ENCODE data around the gene TMEM225B.
A peak's percentile ranks its signal among the peaks of the same experiment; 100 is the strongest.
"Not testable (repeated sequence)": the region's sequence is repeated elsewhere in the genome, so short reads cannot be mapped to it uniquely, and the experiment has no call there.

Gene TMEM225B

DNA sequence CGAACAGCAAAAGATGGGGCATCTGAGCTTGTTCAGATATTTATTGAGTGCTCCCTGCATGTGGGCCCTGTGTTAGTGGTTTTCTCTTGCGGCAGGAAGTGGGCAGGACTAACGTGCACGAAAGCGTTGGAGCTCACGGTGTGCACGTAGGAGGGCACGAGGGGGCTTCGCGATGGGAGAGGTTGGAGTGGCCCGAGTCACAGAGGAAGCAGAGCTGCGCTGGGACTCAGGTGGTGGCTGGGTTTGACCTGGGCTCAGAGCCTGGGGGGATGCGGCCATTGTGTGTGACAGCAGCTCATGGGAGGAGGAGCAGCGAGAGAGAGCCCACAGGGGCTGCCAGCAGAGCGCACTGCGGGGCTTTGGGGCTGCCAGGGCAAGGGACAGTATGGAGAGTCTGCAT lies 26.4 kb downstream of the TMEM225B start:
- peak; percentile 38 for DNase-seq

DNA sequence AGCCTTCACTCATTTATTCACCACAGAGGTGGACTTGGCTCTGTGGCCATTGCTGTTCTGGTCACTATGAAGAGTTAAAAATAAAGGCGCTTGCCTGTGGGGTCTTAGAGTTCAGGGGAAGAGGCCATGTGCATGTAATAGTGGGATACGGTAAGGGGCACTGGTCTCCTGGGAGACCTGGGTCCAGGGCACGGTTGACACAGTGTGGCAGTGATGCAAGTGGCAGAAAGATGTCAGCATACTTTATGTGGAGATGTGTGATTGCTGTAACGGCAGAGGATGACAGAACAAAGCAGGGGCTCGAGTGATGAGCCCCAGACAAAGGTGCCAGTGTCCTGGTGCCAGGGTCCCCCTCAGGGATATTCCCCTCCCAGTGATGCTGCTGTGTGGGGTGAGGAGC lies 27.3 kb downstream of the TMEM225B start:
- DNase-seq: no peak

DNA sequence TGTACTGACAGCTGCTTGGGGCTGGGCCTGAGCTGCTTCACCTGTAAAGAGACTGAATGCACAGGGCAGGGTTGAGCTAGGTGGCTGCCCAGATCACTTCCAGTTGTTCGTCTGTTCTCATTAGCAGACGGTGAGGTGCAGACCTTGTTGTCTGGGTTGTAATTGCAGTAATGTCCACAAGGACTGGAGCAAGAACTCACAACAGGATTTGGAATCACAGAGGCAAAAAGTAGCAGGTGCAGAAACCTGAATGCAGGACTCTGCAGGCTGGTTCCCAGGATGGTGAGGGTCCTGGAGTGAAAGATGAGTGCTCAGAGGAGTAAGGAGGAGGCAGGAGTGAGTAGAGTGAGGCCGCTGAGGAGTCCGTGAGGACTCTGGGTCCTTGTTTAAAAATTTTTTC lies 27.9 kb downstream of the TMEM225B start:
- DNase-seq: no peak

DNA sequence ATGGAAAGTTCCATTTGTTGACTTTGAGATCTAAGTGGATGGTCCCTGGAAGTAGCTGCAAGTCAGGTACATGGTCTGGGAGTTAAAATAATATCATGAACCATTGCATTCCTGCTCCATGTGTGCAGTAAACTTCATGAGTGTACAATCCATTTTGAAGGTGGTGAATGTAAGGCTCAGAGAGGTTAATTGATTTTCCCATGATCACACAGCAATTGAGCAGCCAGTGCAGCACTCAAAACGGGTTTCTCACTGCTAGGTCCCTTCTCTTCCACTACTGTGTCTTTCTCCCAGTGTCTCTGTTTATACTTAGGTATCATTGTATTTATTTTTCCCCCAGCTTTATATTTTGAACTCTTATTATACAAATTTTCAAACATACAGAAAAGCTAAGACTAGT lies 28.6 kb downstream of the TMEM225B start:
- DNase-seq: no peak

DNA sequence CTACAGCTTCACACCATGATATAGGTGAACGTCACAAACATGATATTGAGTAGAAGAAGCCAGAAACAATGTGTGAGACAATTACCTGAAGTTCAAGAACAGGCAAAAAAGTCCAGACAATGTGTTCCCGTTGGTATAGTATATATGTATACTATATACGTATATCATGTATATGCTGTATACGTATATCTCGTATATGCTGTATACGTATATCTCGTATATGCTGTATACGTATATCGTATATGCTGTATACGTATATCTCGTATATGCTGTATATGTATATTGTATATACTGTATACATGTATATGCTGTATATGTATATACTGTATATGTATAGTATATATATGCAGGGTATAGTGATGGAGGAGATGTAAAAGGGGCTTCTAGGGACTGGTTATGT lies 29.4 kb downstream of the TMEM225B start:
- no peak for DNase-seq

DNA sequence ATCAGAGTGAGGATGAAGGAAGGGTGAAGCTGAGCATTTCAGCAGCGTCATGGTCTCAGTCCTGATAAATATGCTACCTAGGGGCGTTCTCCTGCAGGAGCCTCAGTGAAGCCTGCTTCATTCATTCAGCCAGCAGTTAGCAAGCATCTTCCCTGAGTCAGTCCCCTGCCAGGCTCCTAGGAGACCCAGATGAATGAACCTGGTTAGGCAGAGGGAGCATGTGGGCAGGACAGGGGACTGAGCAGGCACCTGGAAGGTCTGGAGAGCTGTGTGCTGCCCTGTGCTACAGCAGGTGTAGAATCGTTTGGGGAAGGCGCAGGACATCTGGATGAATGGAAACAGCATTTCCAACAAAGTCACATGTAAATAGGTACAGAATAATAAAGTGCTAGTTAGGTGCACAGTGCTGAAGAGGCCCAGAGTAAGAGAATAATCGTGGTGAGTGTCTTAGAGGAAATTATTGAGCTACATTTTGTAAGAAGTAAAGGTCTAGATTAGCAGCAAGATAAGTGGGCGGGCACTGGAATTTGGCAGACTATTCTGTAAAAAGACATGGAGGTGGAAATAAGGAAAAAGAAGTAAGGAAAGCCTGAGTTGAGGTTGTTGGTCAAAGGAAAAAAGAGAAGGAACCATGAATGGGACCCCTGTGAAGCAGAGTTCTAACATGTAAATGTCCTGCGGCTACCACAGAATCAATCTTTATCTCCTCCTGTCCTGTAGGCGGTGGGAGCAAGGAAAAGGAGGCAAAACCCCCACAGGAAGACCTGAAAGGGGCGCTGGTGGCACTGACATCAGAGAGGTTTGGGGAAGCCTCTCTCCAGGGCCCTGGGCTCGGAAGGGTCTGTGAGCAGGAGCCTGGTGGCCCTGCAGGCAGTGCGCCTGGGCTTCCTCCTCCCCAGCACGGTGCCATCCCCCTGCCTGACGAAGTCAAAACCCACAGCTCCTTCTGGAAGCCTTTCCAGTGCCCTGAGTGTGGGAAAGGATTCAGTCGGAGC lies 30.7 kb downstream of the TMEM225B start:
- no peak for DNase-seq

DNA sequence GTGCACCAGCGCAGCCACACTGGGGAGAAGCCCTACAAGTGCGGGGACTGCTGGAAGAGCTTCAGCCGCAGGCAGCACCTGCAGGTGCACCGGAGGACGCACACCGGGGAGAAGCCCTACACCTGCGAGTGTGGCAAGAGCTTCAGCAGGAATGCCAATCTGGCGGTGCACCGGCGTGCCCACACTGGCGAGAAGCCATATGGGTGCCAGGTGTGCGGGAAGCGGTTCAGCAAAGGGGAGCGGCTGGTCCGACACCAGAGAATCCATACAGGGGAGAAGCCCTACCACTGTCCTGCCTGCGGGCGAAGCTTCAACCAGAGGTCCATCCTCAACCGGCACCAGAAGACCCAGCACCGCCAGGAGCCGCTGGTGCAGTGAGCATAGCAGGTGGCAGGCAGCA lies 31.6 kb downstream of the TMEM225B start:
- DNase-seq: no peak

DNA sequence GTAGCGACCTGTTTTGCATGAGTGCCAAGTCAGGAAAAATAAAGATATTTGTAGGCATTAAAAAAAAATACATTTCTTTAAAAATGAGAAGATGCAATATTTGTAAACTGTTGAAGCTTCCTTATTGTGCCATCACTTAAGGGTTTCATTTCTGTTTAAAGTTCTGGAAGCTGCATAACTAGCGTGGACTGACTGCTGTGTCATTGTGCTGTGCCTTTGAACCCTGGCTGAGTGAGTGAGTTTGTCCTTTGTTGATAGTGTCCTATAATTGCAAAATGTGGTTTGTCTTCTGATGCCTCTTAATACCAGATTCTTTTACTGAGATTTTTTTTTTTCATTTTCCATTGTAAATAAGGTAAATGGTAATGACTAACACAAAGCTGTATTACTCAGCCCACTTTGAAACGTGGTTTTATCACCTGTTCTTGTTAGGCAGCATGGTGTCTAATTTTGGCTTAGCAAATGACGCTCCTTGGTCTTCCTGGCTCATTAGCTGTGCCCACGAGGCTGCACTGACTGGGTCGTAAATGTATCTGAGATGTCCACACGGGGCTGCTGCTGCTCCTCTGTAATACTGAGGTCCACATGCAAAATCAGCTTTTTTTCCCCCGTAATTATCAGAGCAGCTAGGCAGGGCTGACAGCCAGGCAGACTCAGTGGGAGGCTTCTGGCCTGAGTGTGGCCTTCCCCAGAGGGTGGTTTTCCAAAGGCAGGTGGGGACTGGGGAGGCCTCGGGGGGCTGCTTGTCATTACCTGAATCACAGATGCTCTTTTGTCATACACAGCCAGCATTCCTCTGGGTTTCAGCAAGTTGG lies 33.4 kb downstream of the TMEM225B start:
- no peak for DNase-seq

DNA sequence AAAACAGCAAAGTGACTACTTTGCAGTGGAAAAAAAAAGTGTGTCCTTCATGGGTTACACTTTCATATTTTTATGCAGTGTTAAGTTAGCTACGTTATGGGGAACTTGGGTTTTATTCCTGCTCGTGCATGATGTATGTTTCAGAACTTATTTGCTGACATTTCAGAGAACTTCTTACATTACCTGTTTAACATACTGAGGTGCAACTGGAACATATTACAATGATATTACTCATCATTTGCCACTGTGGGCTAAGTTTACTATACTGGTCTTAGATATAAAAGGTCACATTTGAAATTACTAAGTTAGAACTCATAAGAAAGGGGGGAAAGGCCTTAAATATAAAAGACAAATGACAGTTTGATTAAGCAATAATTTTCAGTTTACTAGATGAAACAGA lies 39.3 kb downstream of the TMEM225B start:
- not testable (repeated sequence) for DNase-seq

DNA sequence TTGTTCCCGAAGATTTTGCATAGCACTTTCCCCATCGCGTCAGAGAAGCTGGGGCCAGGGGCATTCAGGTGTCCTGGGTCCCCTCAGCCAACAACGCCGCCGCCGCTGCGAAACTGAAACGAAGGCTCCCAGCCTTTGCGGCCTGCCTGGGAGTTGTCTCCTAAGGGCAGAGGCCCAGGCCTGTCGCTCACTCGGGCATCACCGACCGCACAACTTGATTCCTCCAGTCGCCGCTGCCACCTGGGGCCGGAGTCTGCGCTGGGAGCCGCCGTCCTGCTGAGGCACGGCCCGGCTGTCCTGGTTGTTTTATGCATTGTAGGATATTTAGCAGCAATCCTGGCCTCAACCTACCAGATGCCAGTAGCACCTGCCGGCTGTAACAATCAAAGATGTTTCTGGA lies 40.7 kb downstream of the TMEM225B start:
- no peak for DNase-seq

DNA sequence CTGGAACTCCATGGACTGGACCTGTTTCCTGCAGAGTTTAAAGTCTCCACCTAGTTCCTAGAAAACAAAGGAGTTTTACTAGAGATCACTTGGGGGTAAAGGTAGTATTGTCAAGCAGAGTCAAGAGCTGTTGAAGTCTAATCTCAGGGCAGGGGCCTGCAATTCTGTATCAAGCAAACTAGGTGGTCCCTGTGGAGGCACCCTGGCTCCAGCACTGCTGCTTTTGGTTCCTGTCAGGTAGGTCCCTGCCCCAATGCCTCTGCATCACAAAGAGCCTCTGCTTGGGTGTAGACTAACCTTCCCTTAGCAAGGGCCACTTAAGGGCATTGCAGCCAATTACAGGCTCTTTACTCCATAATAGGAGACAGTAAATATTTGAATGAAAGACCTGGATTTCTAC lies 41.2 kb downstream of the TMEM225B start:
- DNase-seq: no peak

DNA sequence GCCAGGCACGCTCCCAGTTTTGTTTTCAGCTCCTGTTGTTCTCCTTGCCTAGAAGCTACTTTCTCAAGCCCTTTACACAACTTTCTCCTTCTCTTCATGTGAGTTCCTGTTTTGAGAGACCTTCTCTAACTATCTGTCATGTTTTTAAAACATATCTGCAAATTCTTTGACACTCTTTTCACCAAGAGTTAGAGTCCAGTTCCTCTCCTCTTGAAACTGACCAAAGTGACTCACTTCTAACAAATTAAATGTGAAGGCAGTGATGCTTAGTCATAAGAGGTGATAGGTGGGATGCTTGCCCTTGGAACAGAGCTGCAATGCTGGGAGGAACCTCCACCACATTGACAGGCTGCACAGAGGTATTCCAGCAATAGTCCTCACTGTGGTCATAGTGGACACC lies 44.0 kb downstream of the TMEM225B start:
- no peak for DNase-seq

DNA sequence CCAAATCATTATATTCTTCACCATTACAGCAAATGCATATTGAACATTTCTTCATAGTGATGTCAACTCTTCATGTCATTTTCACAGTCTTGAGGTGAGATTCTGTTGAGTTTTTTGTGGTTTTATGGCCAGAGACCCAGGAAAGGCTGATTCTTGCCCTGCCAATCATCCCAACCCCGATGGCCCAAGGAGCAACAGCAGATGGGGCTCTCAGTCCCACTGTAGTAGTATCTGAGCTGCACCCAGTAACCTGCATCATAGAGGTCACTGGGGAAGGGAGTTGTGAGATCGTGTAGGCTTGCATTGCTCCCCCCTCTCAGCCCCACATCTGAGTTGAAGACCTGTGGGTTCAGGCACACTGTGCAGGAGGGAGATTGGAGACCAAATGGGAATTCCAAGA lies 45.4 kb downstream of the TMEM225B start:
- no peak for DNase-seq

DNA sequence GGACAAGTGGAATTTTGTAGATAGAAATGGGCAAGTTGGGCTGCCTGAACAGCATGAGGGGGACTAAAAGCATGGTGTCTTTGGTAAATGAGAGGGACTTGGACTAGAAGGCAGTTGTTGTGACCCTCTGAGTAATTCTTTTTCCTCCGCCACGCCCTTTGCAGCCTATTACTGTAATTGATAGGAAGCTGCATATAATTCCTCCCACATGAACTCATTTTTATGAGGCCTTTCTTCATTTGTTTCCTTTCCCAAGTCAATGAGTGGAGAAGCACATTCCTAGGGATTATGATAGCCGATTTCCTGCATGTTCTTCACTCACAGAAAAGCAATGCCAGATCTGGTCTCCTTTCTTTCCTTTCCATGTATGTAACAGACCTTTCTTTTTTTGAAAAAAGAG lies 46.4 kb downstream of the TMEM225B start:
- no peak for DNase-seq

DNA sequence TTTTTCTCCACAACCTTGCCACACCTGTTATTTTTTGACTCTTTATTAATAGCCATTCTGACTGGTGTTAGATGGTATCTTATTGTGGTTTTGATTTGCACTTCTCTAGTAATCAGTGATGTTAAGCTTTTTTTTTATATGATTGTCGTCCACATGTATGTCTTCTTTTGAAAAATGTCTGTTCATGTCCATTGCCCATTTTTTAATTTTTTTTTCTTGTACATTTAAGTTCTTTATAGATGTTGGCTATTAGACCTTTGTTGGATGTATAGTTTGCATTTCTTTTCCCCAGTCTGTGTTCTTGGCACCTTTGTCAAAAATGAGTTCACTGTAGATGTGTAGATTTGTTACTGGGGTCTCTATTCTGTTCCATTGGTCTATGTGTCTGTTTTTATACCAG lies 47.5 kb downstream of the TMEM225B start:
- DNase-seq: no peak

DNA sequence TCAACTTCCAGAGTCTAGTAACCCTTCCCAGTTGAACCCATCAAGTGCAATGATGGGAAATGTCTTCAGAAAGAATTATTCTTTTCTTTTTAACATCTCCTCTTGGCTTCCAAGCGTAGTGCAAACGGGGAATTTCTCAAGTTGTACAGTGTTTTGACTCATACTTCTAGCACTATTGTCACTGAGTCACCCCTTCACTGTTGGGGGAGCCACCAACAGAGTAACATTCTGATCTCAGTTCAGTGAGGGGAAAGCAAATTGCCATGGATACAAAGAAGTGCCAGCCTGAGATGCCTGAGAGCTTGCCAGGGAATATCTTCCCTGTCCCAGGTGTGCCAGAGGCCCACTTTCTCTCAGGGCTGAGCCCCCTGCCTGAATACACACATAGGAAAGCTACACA lies 50.8 kb downstream of the TMEM225B start:
- no peak for DNase-seq

DNA sequence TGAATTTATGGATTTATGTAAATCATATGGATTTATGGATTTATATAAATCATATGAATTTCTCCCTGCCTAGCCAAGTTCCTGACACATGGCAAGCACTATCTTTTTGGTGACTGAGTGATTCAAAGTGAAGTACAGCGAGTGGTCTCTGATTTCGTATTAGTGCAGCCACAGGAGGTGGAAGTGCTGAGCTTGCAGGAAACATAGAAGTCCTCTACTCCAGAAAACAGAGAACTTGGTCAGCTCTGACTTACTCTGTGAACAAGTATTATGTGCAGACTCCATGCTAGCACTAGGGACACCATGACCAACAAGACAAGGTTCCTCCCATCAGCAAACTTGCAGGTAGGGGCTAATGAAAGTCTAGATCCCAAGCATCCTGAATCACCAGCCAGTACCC lies 53.2 kb downstream of the TMEM225B start:
- no peak for DNase-seq

DNA sequence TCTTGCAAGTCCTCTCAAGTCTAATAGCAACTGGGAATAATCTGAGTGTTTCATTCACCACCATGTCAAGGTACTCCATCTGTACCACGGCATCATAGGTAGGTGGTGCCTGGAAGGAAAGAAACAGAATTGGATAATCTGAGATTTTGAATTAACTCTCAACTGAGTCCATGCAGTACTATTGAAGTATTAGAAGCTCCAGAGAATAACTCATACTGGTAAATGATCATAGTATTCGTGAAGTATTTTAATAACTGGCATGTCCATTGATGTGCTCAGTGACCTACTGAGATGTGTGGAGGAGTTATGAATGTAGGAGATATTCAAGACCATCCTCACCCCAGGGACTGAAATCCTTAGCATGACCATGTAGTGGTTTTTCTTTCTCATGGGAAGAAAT lies 54.6 kb downstream of the TMEM225B start:
- no peak for DNase-seq

DNA sequence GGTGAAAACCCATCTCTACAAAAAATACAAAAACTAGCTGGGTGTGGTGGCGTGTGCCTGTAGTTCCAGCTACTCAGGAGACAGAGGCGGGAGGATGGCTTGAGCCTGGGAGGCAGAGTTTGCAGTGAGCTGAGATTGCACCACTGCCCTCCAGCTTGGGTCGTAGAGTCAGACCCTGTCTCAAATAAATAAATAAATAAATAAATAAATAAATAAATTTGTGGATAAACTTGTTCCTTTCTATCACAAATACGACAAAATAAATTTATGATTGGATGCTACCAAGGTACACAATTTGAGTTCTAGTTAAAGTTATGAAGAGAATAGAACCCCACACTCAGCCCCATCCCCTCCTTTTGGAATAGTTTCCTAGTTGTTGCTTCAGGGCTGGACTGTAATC lies 55.2 kb downstream of the TMEM225B start:
- not testable (repeated sequence) for DNase-seq

DNA sequence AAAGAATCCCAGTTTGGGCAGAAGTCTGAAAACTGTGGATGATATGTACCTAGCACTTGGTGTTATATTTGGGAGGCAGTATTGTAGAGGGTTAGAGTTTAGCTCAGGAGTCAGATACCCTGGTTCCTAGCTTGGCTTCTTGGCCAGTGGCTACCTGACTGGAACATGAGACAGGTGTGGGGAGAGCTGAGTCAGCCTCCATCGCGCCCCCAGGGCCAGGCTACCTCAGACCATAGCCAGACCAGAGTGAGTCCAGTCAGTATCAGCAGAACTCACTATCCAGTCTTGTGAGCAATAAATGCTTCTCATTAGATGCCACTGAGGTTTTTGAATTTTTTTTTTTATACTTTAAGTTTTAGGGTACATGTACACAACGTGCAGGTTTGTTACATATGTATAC lies 55.7 kb downstream of the TMEM225B start:
- no peak for DNase-seq

DNA sequence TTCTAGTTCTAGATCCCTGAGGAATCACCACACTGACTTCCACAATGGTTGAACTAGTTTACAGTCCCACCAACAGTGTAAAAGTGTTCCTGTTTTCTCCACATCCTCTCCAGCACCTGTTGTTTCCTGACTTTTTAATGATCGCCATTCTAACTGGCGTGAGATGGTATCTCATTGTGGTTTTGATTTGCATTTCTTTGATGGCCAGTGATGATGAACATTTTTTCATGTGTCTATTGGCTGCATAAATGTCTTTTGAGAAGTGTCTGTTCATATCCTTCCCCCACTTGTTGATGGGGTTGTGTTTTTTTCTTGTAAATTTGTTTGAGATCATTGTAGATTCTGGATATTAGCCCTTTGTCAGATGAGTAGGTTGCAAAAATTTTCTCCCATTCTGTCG lies 56.6 kb downstream of the TMEM225B start:
- DNase-seq: not testable (repeated sequence)

DNA sequence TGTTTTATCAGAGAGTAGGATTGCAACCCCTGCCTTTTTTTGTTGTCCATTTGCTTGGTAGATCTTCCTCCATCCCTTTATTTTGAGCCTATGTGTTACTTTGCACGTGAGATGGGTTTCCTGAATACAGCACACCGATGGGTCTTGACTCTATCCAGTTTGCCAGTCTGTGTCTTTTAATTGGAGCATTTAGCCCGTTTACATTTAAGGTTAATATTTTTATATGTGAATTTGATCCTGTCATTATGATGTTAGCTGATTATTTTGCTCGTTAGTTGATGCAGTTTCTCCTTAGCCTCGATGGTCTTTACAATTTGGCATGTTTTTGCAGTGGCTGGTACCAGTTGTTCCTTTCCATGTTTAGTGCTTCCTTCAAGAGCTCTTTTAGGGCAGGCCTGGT lies 59.8 kb downstream of the TMEM225B start:
- DNase-seq: not testable (repeated sequence)

All from activated gamma-delta T cell (primary cell).